Activated CD4-positive, alpha-beta T cell treated with anti-CD3 and anti-CD28 coated beads for 24 hours (primary cell): ENCODE results near the gene SHROOM1.

Experiments
- DNase-seq, 2 donors: peaks; one replicate each; pipeline ENCODE4 v3.0.0-alpha.2; 2020; ENCODE audit warnings: low read depth in 2 of 2

The SHROOM1 gene

DNA sequence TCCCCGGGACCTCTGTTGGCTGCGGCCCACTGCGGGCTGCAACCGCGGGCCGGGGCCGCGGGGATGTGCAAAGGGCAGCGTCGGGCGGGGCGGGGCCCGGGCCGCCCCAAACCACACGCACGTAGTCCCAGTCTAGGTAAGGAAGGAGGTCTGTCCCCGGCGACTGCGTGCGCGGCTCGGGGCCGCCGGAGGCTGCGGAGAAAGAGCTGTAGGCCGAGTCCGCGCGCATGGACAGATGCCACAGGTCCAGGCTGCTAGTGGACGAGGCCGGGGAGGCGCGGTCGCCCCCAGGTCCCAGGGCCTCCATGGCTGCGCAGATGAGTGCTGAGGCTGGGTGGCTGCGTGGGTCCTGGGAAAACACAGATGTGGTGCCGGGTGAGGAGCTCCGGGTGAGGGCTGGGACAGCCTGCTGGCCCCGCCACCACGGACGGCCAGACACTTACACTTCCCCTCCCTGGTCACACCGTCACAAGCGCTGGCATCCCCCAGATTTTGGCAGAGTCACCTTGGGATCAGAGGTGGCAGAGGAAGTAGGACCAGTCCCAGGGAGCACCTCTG is 4.5 kb downstream of the SHROOM1 start:
- DNase-seq = no peak

DNA sequence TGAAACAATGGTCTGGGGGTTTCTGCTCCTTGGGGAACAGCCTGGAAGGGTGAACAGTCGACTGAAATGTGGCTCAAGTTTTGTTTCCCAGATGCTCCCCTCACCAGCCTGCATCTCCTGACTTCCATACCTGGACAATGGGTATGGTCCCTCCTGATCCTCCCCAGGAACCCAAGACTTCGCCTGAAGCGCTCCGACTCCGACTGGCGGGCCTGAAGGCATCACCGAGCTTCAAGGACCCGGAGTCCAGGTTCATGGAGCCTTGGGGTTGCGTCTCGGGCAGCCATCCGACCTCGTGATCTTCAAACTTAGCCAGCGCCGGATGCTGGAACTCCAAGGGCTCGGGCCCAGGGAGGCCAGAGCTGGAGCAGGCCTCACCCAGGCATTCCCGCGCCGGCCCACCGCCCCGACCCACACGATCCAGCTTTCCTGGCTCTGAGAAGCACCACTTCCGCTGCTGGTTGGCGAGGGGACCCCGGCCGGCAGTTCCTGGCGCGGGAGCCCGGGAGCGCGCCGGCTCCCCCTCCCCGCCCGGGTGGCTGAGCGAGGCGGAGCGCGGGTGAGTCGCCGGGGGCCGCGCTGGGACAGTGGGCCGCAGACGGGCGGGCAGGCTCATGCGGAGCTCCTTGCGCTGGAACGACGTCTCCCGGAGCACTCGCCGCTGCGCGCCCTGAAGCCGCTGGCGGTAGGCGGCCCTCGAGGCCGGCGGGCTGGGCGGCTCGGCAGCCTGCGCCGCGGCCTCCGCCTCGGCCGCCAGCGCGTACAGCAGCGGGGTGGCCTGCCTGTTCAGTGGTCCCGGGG is 5.2 kb downstream of the SHROOM1 start:
- DNase-seq = no peak

DNA sequence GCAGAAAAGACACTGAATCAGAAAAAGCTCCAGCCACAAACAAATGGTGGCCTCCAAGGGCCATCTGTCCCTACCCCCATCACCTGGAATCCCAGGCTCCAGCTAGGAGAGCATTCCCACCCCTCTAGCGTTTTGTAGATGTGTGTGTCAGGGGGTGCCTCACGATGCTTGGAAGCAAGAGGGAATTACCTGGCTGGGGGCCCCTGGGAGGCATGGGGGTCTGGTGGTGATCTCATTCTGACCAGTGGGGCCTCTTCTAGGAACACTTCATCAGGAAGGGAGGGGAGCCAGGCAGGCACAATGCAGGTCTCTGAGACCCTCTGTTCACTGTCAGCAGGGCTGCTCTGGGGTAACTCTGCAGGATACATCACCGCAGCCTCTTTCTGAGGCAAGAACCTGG is 6.0 kb downstream of the SHROOM1 start:
- no peak for DNase-seq

DNA sequence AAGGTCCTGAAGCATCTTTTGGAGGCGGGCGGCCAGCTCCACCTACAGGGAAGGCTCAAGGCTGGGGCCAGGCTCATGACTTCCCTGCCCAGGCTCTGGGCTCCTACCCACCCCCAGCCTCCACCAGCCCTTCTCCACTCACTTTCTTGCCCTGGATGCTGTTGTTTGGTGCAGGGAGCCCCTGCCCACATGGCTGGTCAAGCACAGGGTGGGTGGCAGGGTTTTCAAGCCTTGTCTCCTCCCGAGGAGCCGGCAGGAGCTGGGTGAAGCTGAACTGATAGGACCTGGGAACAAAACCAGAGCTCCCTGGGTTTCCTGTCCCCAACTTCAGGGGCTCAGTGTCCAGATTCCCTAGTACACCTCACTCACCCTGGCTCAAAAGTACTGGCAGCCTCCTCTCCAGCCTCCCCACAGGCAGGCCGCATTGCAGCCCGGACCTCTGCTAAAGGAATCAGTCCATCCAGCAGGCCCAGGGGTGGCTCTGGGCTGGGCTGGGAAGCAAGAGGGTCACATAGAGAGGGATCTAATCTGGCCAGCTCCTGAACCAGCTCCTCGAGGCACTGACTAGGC is 6.9 kb downstream of the SHROOM1 start:
- no peak for DNase-seq

GRCh38 chr5:132822650-132823480 is 7.6 kb downstream of the SHROOM1 start:
- DNase-seq = no peak

GRCh38 chr5:132821791-132822190 is 8.7 kb downstream of the SHROOM1 start:
- DNase-seq = no peak

- no peak for DNase-seq
Observed at GRCh38 chr5:132821350-132821749, 9.1 kb downstream of the SHROOM1 start.

- peak; percentile 88 to 95 for DNase-seq
Observed at GRCh38 chr5:132820162-132820754, 10.2 kb downstream of the SHROOM1 start.

GRCh38 chr5:132819468-132819867 is 11.0 kb downstream of the SHROOM1 start:
- no peak for DNase-seq

- no peak for DNase-seq
Observed at GRCh38 chr5:132817011-132817410, 13.4 kb downstream of the SHROOM1 start.

DNA sequence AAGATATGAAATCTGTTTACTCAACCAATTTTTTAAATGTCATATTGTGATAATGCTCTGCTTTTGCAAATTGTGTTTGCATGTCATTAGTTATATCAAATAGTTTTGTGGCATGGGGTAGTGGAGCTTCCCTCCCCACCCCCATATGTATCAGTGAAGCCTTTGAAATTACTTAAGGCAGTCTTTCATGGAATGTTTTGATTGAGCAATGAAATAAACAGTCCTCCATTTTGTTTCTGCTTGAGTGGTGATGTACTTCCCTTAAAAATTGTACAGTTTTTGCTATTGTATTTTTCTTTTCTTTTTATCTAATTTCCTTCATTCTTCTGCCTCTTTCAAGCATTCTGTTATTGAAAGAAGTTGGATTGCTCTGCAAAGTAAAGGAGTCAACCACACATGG is 13.9 kb downstream of the SHROOM1 start:
- DNase-seq = no peak

DNA sequence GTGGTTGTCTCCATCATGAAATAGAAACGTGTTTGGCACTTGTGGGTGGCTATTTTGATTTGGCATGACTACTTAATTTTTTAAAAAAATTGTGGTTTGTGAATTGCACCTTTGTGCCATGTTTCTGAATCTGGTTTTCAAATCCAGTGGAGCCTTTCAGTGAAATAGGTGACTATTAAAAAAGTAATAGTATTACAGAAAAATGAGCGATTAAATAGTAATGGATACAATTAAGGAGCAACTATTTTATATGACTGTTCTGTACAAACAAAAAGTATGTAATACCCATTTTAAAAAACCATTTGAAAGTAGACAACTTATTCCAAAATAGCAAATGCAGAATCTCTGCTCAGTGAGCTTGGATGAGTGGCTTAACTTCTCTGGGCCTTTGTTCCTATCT is 14.4 kb downstream of the SHROOM1 start:
- DNase-seq = no peak

DNA sequence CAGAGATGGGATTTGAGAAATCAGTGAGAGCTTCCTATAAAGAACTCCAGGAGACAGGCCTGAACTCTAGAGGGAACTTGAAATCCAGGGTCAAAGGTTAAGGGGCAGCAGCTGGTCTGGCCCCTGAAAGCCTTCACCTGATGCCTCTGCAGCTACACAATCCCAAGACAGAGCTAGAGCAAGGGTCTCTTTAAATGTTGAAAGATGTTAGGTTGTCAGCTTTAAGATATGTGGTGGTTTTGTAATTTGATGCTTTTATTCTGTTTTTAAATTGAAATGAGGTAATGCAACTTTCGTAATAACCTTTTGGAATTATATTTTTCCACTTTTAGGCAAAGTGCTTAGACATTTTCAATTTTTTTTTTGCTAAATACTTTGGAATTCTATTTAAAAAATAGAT is 15.0 kb downstream of the SHROOM1 start:
- DNase-seq = no peak

DNA sequence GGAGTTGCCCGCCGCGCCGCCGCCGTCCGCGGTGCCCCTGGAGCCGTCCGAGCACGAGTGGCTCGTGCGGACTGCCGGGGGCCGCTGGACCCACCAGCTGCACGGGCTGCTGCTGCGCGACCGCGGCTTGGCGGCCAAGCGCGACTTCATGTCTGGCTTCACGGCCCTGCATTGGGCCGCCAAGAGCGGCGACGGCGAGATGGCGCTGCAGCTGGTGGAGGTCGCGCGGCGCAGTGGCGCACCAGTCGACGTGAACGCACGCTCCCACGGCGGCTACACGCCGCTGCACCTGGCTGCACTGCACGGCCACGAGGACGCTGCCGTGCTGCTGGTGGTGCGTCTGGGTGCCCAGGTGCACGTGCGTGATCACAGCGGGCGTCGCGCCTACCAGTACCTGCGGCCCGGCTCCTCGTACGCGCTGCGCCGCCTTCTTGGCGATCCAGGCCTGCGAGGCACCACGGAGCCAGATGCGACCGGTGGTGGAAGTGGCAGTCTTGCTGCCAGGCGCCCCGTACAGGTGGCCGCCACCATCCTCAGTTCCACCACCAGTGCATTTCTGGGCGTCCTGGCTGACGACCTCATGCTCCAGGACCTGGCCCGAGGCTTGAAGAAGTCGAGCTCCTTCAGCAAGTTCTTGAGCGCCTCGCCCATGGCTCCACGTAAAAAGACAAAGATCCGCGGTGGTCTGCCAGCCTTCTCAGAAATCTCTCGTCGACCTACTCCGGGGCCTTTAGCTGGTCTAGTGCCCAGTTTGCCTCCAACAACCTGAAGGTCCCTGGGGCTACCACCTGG is 15.7 kb downstream of the SHROOM1 start:
- DNase-seq = no peak

GRCh38 chr5:132813599-132814502 is 16.6 kb downstream of the SHROOM1 start:
- DNase-seq = no peak

GRCh38 chr5:132812781-132813598 is 17.5 kb downstream of the SHROOM1 start, which contains the start of gene SOWAHA:
Gene SOWAHA (plus strand): TSS chr5:132813302. CDS start chr5:132813622, 320 bp downstream.
- no peak for DNase-seq

DNA sequence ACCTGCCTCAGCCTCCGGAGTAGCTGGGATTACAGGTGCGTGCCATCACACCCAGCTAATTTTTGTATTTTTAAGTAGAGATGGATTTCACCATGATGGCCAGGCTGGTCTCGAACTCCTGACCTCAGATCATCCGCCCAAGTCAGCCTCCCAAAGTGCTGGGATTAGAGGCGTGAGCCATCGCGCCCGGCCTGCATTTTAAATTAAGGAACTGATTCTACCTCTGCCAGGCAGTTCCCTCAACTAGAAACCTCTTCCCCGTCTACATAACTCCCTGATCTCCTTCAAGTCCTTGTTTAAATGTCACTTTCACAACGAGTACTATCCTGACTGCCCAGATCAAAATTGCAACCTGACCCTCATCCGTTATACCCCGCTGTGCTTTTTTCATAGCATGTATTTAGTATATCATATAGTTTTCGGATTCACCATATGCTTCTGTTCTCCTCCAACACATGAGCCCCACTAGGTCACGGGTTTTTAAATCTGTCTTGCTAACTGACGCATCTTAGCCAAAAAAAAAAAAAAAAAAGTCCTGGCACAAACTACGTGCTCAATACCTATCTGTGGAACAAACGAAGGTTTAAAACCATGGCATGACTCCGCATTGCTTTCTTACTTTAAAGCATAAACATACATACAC is 18.2 kb downstream of the SHROOM1 start:
- no peak for DNase-seq

DNA sequence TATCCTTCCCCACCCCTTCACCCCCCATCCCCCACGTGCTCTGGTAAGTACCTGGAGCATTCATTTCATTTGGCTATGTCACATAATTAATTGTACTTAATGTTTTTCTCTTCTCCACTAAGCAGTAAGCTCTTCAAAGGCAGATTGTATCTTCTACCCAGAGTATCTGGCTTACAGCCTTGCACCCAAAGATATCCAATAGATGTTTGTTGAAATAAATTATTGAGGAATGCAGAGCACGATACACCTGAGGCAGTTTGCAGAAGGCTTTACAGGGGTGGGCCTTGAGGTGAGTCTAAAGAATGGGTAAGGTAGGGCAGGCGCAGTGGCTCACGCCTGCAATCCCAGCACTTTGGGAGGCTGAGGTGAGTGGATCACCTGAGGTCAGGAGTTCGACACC is 19.8 kb downstream of the SHROOM1 start:
- DNase-seq = no peak

DNA sequence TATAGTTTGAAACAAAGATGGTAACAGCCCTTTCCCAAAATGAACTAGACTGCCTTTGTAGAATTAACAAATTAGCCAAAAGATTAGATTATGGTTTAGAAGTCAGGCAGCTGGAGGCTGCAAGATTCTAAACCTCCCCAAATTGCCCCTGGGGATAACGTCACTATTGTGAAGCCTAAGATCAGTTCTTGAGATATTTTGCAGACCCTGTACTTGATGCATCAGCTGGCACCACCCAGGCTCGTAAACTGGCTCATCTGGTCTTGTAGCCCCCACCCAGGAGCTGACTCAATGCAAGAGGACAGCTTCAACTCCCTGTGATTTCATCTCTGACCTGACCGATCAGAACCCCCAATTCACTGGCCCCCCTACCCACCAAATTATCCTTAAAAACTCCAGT is 21.6 kb downstream of the SHROOM1 start:
- DNase-seq = no peak
